ENCODE measurements around the gene TARBP1.

DNA sequence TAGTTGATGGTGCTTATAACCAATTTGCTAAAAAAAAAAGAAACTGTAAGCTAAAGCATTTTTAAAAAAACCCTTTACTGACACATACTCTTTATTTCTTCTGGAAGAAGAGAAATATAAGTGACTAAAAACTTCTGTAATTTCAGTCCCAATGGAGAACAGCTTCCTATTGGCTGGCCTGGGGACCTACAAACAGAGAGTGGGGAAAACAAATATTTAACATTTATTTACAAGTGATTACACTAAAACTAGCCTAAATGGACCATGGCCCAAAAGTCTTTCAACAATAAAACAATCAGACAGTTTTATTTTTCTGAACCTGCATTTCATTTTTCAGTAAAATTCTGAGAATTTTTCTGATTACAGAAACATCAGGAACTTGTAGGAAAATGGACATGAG, 15.2 kb downstream of the TARBP1 start:
- TF ChIP-seq, protein P1, sequence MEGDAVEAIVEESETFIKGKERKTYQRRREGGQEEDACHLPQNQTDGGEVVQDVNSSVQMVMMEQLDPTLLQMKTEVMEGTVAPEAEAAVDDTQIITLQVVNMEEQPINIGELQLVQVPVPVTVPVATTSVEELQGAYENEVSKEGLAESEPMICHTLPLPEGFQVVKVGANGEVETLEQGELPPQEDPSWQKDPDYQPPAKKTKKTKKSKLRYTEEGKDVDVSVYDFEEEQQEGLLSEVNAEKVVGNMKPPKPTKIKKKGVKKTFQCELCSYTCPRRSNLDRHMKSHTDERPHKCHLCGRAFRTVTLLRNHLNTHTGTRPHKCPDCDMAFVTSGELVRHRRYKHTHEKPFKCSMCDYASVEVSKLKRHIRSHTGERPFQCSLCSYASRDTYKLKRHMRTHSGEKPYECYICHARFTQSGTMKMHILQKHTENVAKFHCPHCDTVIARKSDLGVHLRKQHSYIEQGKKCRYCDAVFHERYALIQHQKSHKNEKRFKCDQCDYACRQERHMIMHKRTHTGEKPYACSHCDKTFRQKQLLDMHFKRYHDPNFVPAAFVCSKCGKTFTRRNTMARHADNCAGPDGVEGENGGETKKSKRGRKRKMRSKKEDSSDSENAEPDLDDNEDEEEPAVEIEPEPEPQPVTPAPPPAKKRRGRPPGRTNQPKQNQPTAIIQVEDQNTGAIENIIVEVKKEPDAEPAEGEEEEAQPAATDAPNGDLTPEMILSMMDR (conservative IDR thresholded peaks at IDR 0.05; ENCODE audit: low read depth, low read length) = no peak
- no peak for TF ChIP-seq POLR2A (IDR thresholded peaks at IDR 0.05; ENCODE audit: low read depth, low read length)
- TF ChIP-seq, protein P2, sequence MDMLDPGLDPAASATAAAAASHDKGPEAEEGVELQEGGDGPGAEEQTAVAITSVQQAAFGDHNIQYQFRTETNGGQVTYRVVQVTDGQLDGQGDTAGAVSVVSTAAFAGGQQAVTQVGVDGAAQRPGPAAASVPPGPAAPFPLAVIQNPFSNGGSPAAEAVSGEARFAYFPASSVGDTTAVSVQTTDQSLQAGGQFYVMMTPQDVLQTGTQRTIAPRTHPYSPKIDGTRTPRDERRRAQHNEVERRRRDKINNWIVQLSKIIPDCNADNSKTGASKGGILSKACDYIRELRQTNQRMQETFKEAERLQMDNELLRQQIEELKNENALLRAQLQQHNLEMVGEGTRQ (IDR thresholded peaks at IDR 0.05; ENCODE audit: low read depth, low read length) = no peak
- TF ChIP-seq, protein P3, sequence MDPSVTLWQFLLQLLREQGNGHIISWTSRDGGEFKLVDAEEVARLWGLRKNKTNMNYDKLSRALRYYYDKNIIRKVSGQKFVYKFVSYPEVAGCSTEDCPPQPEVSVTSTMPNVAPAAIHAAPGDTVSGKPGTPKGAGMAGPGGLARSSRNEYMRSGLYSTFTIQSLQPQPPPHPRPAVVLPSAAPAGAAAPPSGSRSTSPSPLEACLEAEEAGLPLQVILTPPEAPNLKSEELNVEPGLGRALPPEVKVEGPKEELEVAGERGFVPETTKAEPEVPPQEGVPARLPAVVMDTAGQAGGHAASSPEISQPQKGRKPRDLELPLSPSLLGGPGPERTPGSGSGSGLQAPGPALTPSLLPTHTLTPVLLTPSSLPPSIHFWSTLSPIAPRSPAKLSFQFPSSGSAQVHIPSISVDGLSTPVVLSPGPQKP (IDR thresholded peaks at IDR 0.05; ENCODE audit: borderline replicate concordance, low read depth, low read length) = no peak
- no peak for TF ChIP-seq MAFK (IDR thresholded peaks at IDR 0.05; ENCODE audit: low read depth, low read length)
- TF ChIP-seq FOS (IDR thresholded peaks at IDR 0.05; ENCODE audit: low read depth, low read length) = no peak
- TF ChIP-seq RAD21 (IDR thresholded peaks at IDR 0.05; ENCODE audit: low read length) = no peak
- TF ChIP-seq BHLHE40 (IDR thresholded peaks at IDR 0.05; ENCODE audit: low read depth, low read length) = no peak
- no peak for TF ChIP-seq MXI1 (IDR thresholded peaks at IDR 0.05; ENCODE audit: borderline replicate concordance, low read depth, low read length)
- TF ChIP-seq SMC3 (IDR thresholded peaks at IDR 0.05; ENCODE audit: low read depth, low read length) = no peak
- TF ChIP-seq CEBPB (IDR thresholded peaks at IDR 0.05; ENCODE audit: low read depth, low read length) = no peak
- no peak for TF ChIP-seq MAZ (IDR thresholded peaks at IDR 0.05; ENCODE audit: borderline replicate concordance, low read depth, low read length)
- no peak for TF ChIP-seq CHD1 (IDR thresholded peaks at IDR 0.05; ENCODE audit: low read depth, low read length)

Measured in IMR-90 (cell line).